Measurements from ENCODE around the gene LHFPL3.

DNA sequence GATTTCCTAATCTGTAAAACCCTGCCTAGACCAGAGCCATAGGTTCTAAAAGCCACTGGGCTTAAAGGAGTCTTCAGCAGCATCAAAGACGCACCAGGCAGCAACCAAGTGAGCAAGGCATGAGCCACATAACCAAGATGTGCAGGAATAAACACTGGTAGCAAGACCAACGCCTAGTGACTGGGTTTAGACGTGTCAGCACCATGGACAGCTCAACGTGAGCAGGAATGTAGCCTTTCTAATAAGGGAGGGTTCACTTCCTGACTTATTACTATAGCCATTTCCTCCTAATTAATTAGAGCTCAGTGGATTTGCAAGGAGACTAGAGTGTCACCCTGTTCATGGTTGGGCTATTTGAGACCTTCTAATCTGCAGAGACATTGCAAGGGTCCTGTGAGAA, 223.7 kb downstream of the LHFPL3 start:
- TF ChIP-seq, protein P1, sequence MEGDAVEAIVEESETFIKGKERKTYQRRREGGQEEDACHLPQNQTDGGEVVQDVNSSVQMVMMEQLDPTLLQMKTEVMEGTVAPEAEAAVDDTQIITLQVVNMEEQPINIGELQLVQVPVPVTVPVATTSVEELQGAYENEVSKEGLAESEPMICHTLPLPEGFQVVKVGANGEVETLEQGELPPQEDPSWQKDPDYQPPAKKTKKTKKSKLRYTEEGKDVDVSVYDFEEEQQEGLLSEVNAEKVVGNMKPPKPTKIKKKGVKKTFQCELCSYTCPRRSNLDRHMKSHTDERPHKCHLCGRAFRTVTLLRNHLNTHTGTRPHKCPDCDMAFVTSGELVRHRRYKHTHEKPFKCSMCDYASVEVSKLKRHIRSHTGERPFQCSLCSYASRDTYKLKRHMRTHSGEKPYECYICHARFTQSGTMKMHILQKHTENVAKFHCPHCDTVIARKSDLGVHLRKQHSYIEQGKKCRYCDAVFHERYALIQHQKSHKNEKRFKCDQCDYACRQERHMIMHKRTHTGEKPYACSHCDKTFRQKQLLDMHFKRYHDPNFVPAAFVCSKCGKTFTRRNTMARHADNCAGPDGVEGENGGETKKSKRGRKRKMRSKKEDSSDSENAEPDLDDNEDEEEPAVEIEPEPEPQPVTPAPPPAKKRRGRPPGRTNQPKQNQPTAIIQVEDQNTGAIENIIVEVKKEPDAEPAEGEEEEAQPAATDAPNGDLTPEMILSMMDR (IDR thresholded peaks at IDR 0.05) = no peak
- TF ChIP-seq POLR2A (IDR thresholded peaks at IDR 0.05; ENCODE audit: low read depth) = no peak
- TF ChIP-seq POLR2AphosphoS5 (IDR thresholded peaks at IDR 0.05) = no peak
- no peak for TF ChIP-seq EP300 (IDR thresholded peaks at IDR 0.05)

Measured in esophagus muscularis mucosa (tissue), 4 donors.